HCT116 (cell line): ENCODE measurements around the gene OR51F1. TPM values are rescaled to one million over a fixed set of nuclear protein-coding genes. Genes with fewer than 3 reads are reported as not detected.

Source experiments
- ATAC-seq: fragments of 200-7000 bp; cut with Tn5 transposase; 2 replicates; pipeline ENCODE4 v1.9.1; 2020; ENCODE audit warnings: mild to moderate bottlenecking, moderate library complexity
- BruUV-seq: library from RNA; stranded (reverse); fragments of 400-500 nt; replicated peaks from 2 replicates; lab custom pipeline; 2021; lab: Mats Ljungman, UMichigan
- CTCF ChIA-PET: fragments of 300-600 bp; sonication (Branson Sonifier 250); formaldehyde crosslinking; loops from one replicate; lab custom pipeline; 2021; ENCODE audit warnings: antibody characterized with exemption; lab: Charles Lee
- POLR2A ChIA-PET: fragments of 300-600, 350-600 bp; sonication (Branson Sonifier 250); formaldehyde crosslinking; loops from one replicate; lab custom pipeline; 2021; ENCODE audit warnings: antibody characterized with exemption; lab: Charles Lee
- RAD21 ChIA-PET, 2 experiments: fragments of 300-600 bp; sonication (Branson Sonifier 250); formaldehyde crosslinking; loops; one replicate each; lab custom pipeline; 2023; ENCODE audit warnings: low total read pairs in 2 of 2; ENCODE audit not compliant: uncharacterized antibody in 2 of 2, unreplicated experiment in 2 of 2, low non-redundant PET in 1 of 2; lab: Charles Lee
- DNase-seq: peaks from one replicate; pipeline ENCODE4 v3.0.0-alpha.2; 2010; ENCODE audit warnings: low read depth, low spot score
- H2AFZ ChIP-seq: fragments of 200-600 bp; shearing (Covaris generic), sonication (generic); 2 replicates; pipeline ENCODE4 v1.6.1; 2017; ENCODE audit warnings: low read depth, mixed run types, mixed read lengths, antibody characterized with exemption, low read length; ENCODE audit not compliant: poor library complexity, severe bottlenecking
- H3K27ac ChIP-seq: 2 replicates; pipeline ENCODE4 v1.5.1; 2012; ENCODE audit warnings: low read depth, low read length
- H3K27me3 ChIP-seq: fragments of 200-600 bp; sonication (generic); 2 replicates; pipeline ENCODE4 v1.6.1; 2016; ENCODE audit warnings: mixed run types, low read length, mixed read lengths; ENCODE audit not compliant: insufficient read depth
- H3K36me3 ChIP-seq, 2 experiments: fragments of 200-500 bp in 1 of 2; fragments of 200-600 bp in 1 of 2; sonication (Bioruptor generic) in 1 of 2; sonication (generic) in 1 of 2; 2 replicates each; pipeline versions ENCODE4 v1.5.1 to v1.6.1; 2014 to 2016; ENCODE audit warnings: low read length in 2 of 2, inconsistent platforms in 1 of 2, mixed read lengths in 1 of 2, mixed run types in 1 of 2; ENCODE audit not compliant: insufficient read depth in 2 of 2, control insufficient read depth in 1 of 2
- H3K4me1 ChIP-seq, 2 experiments: fragments of 200-600 bp in 1 of 2; sonication (generic) in 1 of 2; 2 replicates each; pipeline versions ENCODE4 v1.5.1 to v1.6.1; 2012 to 2017; ENCODE audit warnings: low read length in 2 of 2, inconsistent platforms in 1 of 2, mild to moderate bottlenecking in 1 of 2, mixed read lengths in 1 of 2, mixed run types in 1 of 2, moderate library complexity in 1 of 2; ENCODE audit not compliant: insufficient read depth in 2 of 2, control insufficient read depth in 1 of 2
- H3K4me2 ChIP-seq: fragments of 200-600 bp; sonication (generic); 2 replicates; pipeline ENCODE4 v1.6.1; 2017; ENCODE audit warnings: mixed run types, low read length, mixed read lengths
- H3K4me3 ChIP-seq, 2 experiments: fragments of 200-600 bp in 1 of 2; sonication (generic) in 1 of 2; replicated peaks in 1 of 2; 2 replicates each; pipeline ENCODE4 v1.5.1; 2011 to 2016; ENCODE audit warnings: low read length in 2 of 2, control low read depth in 1 of 2, low read depth in 1 of 2, mild to moderate bottlenecking in 1 of 2, mixed read lengths in 1 of 2, mixed run types in 1 of 2
- H3K79me2 ChIP-seq: fragments of 200-600 bp; sonication (generic); 2 replicates; pipeline ENCODE4 v1.6.1; 2017; ENCODE audit warnings: mild to moderate bottlenecking, mixed run types, low read length, moderate library complexity, mixed read lengths; ENCODE audit not compliant: insufficient read depth
- H3K9ac ChIP-seq: fragments of 200-600 bp; sonication (generic); 2 replicates; pipeline ENCODE4 v1.6.1; 2016; ENCODE audit warnings: low read length, mixed read lengths
- H3K9me2 ChIP-seq: fragments of 200-600 bp; sonication (generic), shearing (Covaris generic); 2 replicates; pipeline ENCODE4 v1.6.1; 2017; ENCODE audit warnings: mixed run types, mild to moderate bottlenecking, moderate library complexity; ENCODE audit not compliant: insufficient read depth
- H3K9me3 ChIP-seq, 2 experiments: fragments of 200-500 bp in 1 of 2; fragments of 200-600 bp in 1 of 2; sonication (Bioruptor generic) in 1 of 2; sonication (generic) in 1 of 2; 2 replicates each; pipeline ENCODE4 v1.6.1; 2014 to 2017; ENCODE audit warnings: low read length in 2 of 2, mixed read lengths in 2 of 2, inconsistent platforms in 1 of 2, low read depth in 1 of 2, mild to moderate bottlenecking in 1 of 2, mixed run types in 1 of 2, moderate library complexity in 1 of 2; ENCODE audit not compliant: control insufficient read depth in 1 of 2, insufficient read depth in 1 of 2
- H4K20me1 ChIP-seq: fragments of 200-600 bp; sonication (generic), shearing (Covaris generic); 2 replicates; pipeline ENCODE4 v1.6.1; 2017; ENCODE audit warnings: mixed run types, mild to moderate bottlenecking, moderate library complexity; ENCODE audit not compliant: insufficient read depth
- ATF3 ChIP-seq: IDR thresholded peaks from 2 replicates; pipeline ENCODE4 v1.6.1; 2012
- CBX3 ChIP-seq: IDR thresholded peaks from 2 replicates; pipeline ENCODE4 v1.6.1; 2012; ENCODE audit warnings: low read depth
- CEBPB ChIP-seq: IDR thresholded peaks from 2 replicates; pipeline ENCODE4 v1.6.1; 2012; ENCODE audit warnings: low read depth
- EGR1 ChIP-seq: IDR thresholded peaks from 2 replicates; pipeline ENCODE4 v1.6.1; 2012; ENCODE audit warnings: low read depth
- ELF1 ChIP-seq: IDR thresholded peaks from 2 replicates; pipeline ENCODE4 v1.6.1; 2012; ENCODE audit warnings: low read depth, borderline replicate concordance
- EZH2 ChIP-seq: fragments of 200-600 bp; sonication (generic); IDR thresholded peaks from 2 replicates; pipeline ENCODE4 v1.6.1; 2017; ENCODE audit warnings: antibody characterized with exemption, mixed run types
- EZH2phosphoT487 ChIP-seq: fragments of 200-600 bp; IDR thresholded peaks from 2 replicates; pipeline ENCODE4 v1.6.1; 2018; ENCODE audit warnings: antibody characterized with exemption, borderline replicate concordance
- FOSL1 ChIP-seq: IDR thresholded peaks from 2 replicates; pipeline ENCODE4 v1.6.1; 2012; ENCODE audit warnings: low read depth
- POLR2A ChIP-seq: IDR thresholded peaks from 2 replicates; pipeline ENCODE4 v1.7.0; 2011; ENCODE audit warnings: borderline replicate concordance; ENCODE audit not compliant: insufficient read depth, insufficient read length; ENCODE audit errors: extremely low read depth
- POLR2AphosphoS5 ChIP-seq: IDR thresholded peaks from 2 replicates; pipeline ENCODE4 v1.6.1; 2011; ENCODE audit warnings: mild to moderate bottlenecking, low read depth, low read length, moderate library complexity
- REST ChIP-seq: IDR thresholded peaks from 2 replicates; pipeline ENCODE4 v1.6.1; 2012; ENCODE audit warnings: low read depth
- SIN3A ChIP-seq: IDR thresholded peaks from 2 replicates; pipeline ENCODE4 v1.6.1; 2012; ENCODE audit warnings: low read depth
- SRF ChIP-seq: IDR thresholded peaks from 2 replicates; pipeline ENCODE4 v1.6.1; 2012; ENCODE audit warnings: low read depth
- TCF7L2 ChIP-seq: IDR thresholded peaks from 2 replicates; pipeline ENCODE4 v1.7.0; 2011; ENCODE audit warnings: borderline replicate concordance, inconsistent platforms; ENCODE audit not compliant: insufficient read depth, insufficient read length; ENCODE audit errors: extremely low read depth
- YY1 ChIP-seq: IDR thresholded peaks from 2 replicates; pipeline ENCODE4 v1.6.1; 2011; ENCODE audit warnings: low read length, low read depth, moderate library complexity, mild to moderate bottlenecking; ENCODE audit not compliant: insufficient replicate concordance; ENCODE audit errors: extremely low read depth
- ZFX ChIP-seq: fragments of 450-650 bp; IDR thresholded peaks from 2 replicates; pipeline ENCODE4 v1.6.1; 2017
- ZNF274 ChIP-seq: fragments of 200-500 bp; sonication (Bioruptor generic); IDR thresholded peaks from 2 replicates; pipeline ENCODE4 v1.6.1; 2014; ENCODE audit warnings: mild to moderate bottlenecking, low read depth, low read length, inconsistent platforms
- intact Hi-C: fragments of 100-400 bp; cut with micrococcal nuclease; formaldehyde crosslinking; loops from 2 replicates; pipeline ENCODE4 v1.10.0; 2022
- total RNA-seq: library from RNA; stranded (reverse); gene quantifications from one replicate; pipeline ENCODE4 v1.2.1, GENCODE V29; 2021; ENCODE audit not compliant: unreplicated experiment
- TF ChIP-seq, protein P1 (sequence below): IDR thresholded peaks from 2 replicates; pipeline ENCODE4 v1.6.1; 2012
- TF ChIP-seq, protein P2 (sequence below), 3 experiments: fragments of 200-600 bp in 1 of 3; sonication (generic) in 1 of 3; IDR thresholded peaks in 2 of 3; conservative IDR thresholded peaks in 1 of 3; 2 replicates each; pipeline ENCODE4 v1.5.1; 2012 to 2017; ENCODE audit warnings: low read depth in 2 of 3, low read length in 2 of 3, antibody characterized with exemption in 1 of 3, borderline replicate concordance in 1 of 3, control low read depth in 1 of 3, mild to moderate bottlenecking in 1 of 3, mixed read lengths in 1 of 3, mixed run types in 1 of 3, moderate library complexity in 1 of 3; ENCODE audit not compliant: insufficient read depth in 1 of 3
- TF ChIP-seq, protein P3 (sequence below): IDR thresholded peaks from 2 replicates; pipeline ENCODE4 v1.6.1; 2011; ENCODE audit warnings: mild to moderate bottlenecking, low read length, moderate library complexity; ENCODE audit not compliant: insufficient replicate concordance; ENCODE audit errors: extremely low read depth

OR51F1 gene
- total RNA-seq, 1 experiment from 2014 or later = not detected

- Histone ChIP-seq H3K27me3 (peaks cover 11% of the 10 kb centered on the region), H3K36me3 (no peaks in the 10 kb centered on the region), H3K27ac (no peak overlapping the region), H3K9me2 (no peaks in the 10 kb centered on the region), H3K79me2 (no peaks in the 10 kb centered on the region), H3K4me1 (no peaks in the 10 kb centered on the region), H2AFZ (no peak overlapping the region), H3K9ac (no peak overlapping the region), H3K4me3 (no peak overlapping the region), H3K4me2 (no peak overlapping the region), H3K9me3 (no peaks in the 10 kb centered on the region), H4K20me1 (no peaks in the 10 kb centered on the region)
- intact Hi-C loops = no loop called here
- RAD21 ChIA-PET = no interaction called here
- TF ChIP-seq TCF7L2 = no peak
- TF ChIP-seq ZNF274 = no peak
- no peak for TF ChIP-seq SRF
- TF ChIP-seq, protein P1, sequence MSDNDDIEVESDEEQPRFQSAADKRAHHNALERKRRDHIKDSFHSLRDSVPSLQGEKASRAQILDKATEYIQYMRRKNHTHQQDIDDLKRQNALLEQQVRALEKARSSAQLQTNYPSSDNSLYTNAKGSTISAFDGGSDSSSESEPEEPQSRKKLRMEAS = no peak
- TF ChIP-seq, protein P2, sequence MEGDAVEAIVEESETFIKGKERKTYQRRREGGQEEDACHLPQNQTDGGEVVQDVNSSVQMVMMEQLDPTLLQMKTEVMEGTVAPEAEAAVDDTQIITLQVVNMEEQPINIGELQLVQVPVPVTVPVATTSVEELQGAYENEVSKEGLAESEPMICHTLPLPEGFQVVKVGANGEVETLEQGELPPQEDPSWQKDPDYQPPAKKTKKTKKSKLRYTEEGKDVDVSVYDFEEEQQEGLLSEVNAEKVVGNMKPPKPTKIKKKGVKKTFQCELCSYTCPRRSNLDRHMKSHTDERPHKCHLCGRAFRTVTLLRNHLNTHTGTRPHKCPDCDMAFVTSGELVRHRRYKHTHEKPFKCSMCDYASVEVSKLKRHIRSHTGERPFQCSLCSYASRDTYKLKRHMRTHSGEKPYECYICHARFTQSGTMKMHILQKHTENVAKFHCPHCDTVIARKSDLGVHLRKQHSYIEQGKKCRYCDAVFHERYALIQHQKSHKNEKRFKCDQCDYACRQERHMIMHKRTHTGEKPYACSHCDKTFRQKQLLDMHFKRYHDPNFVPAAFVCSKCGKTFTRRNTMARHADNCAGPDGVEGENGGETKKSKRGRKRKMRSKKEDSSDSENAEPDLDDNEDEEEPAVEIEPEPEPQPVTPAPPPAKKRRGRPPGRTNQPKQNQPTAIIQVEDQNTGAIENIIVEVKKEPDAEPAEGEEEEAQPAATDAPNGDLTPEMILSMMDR (IDR thresholded peaks at IDR 0.05 in 2 of 3, conservative IDR thresholded peaks at IDR 0.05 in 1 of 3; ENCODE audit: borderline replicate concordance in 1 of 3, insufficient read depth in 1 of 3, low read depth in 2 of 3, low read length in 2 of 3) = no peak
- no peak for TF ChIP-seq YY1
- no peak for TF ChIP-seq SIN3A
- TF ChIP-seq CBX3 = no peak
- TF ChIP-seq CEBPB = no peak
- TF ChIP-seq POLR2AphosphoS5 = no peak
- TF ChIP-seq ATF3 = no peak
- TF ChIP-seq POLR2A = no peak
- TF ChIP-seq REST = no peak
- no peak for TF ChIP-seq EZH2
- no peak for TF ChIP-seq ZFX
- no peak for TF ChIP-seq EZH2phosphoT487
- no peak for TF ChIP-seq ELF1
- no peak for TF ChIP-seq FOSL1
- TF ChIP-seq EGR1 = no peak
- TF ChIP-seq, protein P3, sequence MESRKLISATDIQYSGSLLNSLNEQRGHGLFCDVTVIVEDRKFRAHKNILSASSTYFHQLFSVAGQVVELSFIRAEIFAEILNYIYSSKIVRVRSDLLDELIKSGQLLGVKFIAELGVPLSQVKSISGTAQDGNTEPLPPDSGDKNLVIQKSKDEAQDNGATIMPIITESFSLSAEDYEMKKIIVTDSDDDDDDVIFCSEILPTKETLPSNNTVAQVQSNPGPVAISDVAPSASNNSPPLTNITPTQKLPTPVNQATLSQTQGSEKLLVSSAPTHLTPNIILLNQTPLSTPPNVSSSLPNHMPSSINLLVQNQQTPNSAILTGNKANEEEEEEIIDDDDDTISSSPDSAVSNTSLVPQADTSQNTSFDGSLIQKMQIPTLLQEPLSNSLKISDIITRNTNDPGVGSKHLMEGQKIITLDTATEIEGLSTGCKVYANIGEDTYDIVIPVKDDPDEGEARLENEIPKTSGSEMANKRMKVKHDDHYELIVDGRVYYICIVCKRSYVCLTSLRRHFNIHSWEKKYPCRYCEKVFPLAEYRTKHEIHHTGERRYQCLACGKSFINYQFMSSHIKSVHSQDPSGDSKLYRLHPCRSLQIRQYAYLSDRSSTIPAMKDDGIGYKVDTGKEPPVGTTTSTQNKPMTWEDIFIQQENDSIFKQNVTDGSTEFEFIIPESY = no peak
- BruUV-seq = no TSS peak
- ATAC-seq (no peak), DNase-seq (no peak)
- POLR2A ChIA-PET = no interaction called here
- CTCF ChIA-PET = no interaction called here
Observed at GRCh38 chr11:4768094-4768493, 1.6 kb downstream of the OR51F1 start.
